Breast epithelium (tissue), 3 donors: ENCODE data around the gene TPRG1.

Experiments
- CTCF ChIP-seq, 3 donors: fragments of 450-650 bp; IDR thresholded peaks; one replicate each; pipeline ENCODE4 v1.5.1; 2016 to 2017; ENCODE audit warnings: antibody characterized with exemption in 3 of 3, mild to moderate bottlenecking in 3 of 3, moderate library complexity in 3 of 3
- POLR2A ChIP-seq: fragments of 450-650 bp; IDR thresholded peaks from one replicate; pipeline ENCODE4 v1.6.1; 2016; ENCODE audit warnings: antibody characterized with exemption, mild to moderate bottlenecking, moderate library complexity

GRCh38 chr3:189369636-189370035 lies 197.9 kb downstream of the TPRG1 start:
- TF ChIP-seq CTCF (IDR thresholded peaks at IDR 0.05) = no peak
- no peak for TF ChIP-seq POLR2A
